Measurements from ENCODE around the gene EIF2AK3. TPM values are rescaled to one million over a fixed set of nuclear protein-coding genes. Genes with fewer than 3 reads are reported as not detected.

Gene EIF2AK3
- polyA plus RNA-seq, 3 donors, result 2.0 to 6.6 (median 2.3) TPM

- Mint-ChIP-seq H3K27ac (peak overlapping the region in 1 of 7 donors; percentile 48), H3K4me3 (no peak overlapping the region), H3K36me3 (peaks cover 77% of the 10 kb centered on the region in 2 donors), H3K4me1 (no peaks in the 10 kb centered on the region), H3K9me3 (no peaks in the 10 kb centered on the region), H3K27me3 (ENCODE audit: low read depth in 3 of 3) (no peaks in the 10 kb centered on the region)
- TF ChIP-seq CTCF (IDR thresholded peaks at IDR 0.05), result no peak
- Histone ChIP-seq H2AFZ (ENCODE audit: insufficient read depth, low read depth, low read length, poor library complexity, severe bottlenecking) (no peak overlapping the region), H3K4me1 (ENCODE audit: control insufficient read depth in 1 of 2, insufficient read depth in 2 of 2, low read length in 2 of 2) (no peaks in the 10 kb centered on the region), H3K4me3 (replicated peaks in 1 of 3; ENCODE audit: low read depth in 2 of 3, low read length in 3 of 3) (no peak overlapping the region), H3K9me3 (replicated peaks in 1 of 2; ENCODE audit: control insufficient read depth in 1 of 2, insufficient read depth in 1 of 2, low read length in 2 of 2) (no peaks in the 10 kb centered on the region), H3K79me2 (ENCODE audit: insufficient read depth, low read length) (no peaks in the 10 kb centered on the region), H3K36me3 (replicated peaks in 1 of 2; ENCODE audit: control insufficient read depth in 1 of 2, insufficient read depth in 2 of 2, low read length in 2 of 2) (peaks cover 80 to 98% of the 10 kb centered on the region in 2 donors), H3K9ac (ENCODE audit: insufficient read depth, low read length, poor library complexity, severe bottlenecking) (no peak overlapping the region), H3K27me3 (ENCODE audit: control insufficient read depth in 2 of 2, insufficient read depth in 2 of 2, low read length in 2 of 2) (no peaks in the 10 kb centered on the region), H3K27ac (ENCODE audit: low read depth in 1 of 2, low read length in 2 of 2) (no peak overlapping the region), H3K4me2 (replicated peaks; ENCODE audit: extremely low read depth, low read length, poor library complexity, severe bottlenecking) (no peak overlapping the region), H4K20me1 (ENCODE audit: insufficient read depth, low read length) (no peaks in the 10 kb centered on the region)
- 89% methylated on average over 1 of the region's 1 CpG for WGBS (ENCODE audit: insufficient coverage)
- DNase-seq, result no peak
- intact Hi-C loops (cut with micrococcal nuclease), result no loop called here
Observed at GRCh38 chr2:88580088-88580487, 47.2 kb downstream of the EIF2AK3 start.

GRCh38 chr2:88575630-88576029 lies 51.6 kb downstream of the EIF2AK3 start:
- H3K27me3 Mint-ChIP-seq (ENCODE audit: low read depth in 3 of 3), result no peaks in the 10 kb centered on the region
- intact Hi-C loops (cut with micrococcal nuclease), result no loop called here
- peaks cover 73 to 79% of the 10 kb centered on the region in 2 donors for H3K36me3 Mint-ChIP-seq
- Histone ChIP-seq H3K9me3 (replicated peaks in 1 of 2; ENCODE audit: control insufficient read depth in 1 of 2, insufficient read depth in 1 of 2, low read length in 2 of 2) (no peaks in the 10 kb centered on the region), H3K79me2 (ENCODE audit: insufficient read depth, low read length) (no peaks in the 10 kb centered on the region), H3K36me3 (replicated peaks in 1 of 2; ENCODE audit: control insufficient read depth in 1 of 2, insufficient read depth in 2 of 2, low read length in 2 of 2) (peaks cover 67 to 98% of the 10 kb centered on the region in 2 donors), H3K4me1 (ENCODE audit: control insufficient read depth in 1 of 2, insufficient read depth in 2 of 2, low read length in 2 of 2) (no peaks in the 10 kb centered on the region), H3K27ac (ENCODE audit: low read depth in 1 of 2, low read length in 2 of 2) (no peak overlapping the region), H4K20me1 (ENCODE audit: insufficient read depth, low read length) (no peaks in the 10 kb centered on the region), H3K9ac (ENCODE audit: insufficient read depth, low read length, poor library complexity, severe bottlenecking) (no peak overlapping the region), H3K27me3 (ENCODE audit: control insufficient read depth in 2 of 2, insufficient read depth in 2 of 2, low read length in 2 of 2) (no peaks in the 10 kb centered on the region), H3K4me3 (replicated peaks in 1 of 3; ENCODE audit: low read depth in 2 of 3, low read length in 3 of 3) (no peak overlapping the region), H3K4me2 (replicated peaks; ENCODE audit: extremely low read depth, low read length, poor library complexity, severe bottlenecking) (no peak overlapping the region), H2AFZ (ENCODE audit: insufficient read depth, low read depth, low read length, poor library complexity, severe bottlenecking) (no peak overlapping the region)
- WGBS (ENCODE audit: insufficient coverage), result no CpG with 5 or more reads among the region's 2 CpGs
- no peak overlapping the region for H3K4me3 Mint-ChIP-seq
- no peak for TF ChIP-seq CTCF (IDR thresholded peaks at IDR 0.05)
- H3K27ac Mint-ChIP-seq, result no peak overlapping the region
- H3K9me3 Mint-ChIP-seq, result no peaks in the 10 kb centered on the region
- H3K4me1 Mint-ChIP-seq, result no peaks in the 10 kb centered on the region
- DNase-seq, result no peak

Data from CD14-positive monocyte (primary cell).